DOHH2 (cell line): Measurements from ENCODE around the gene ARHGAP4.

Experiments used
- H3F3A ChIP-seq: fragments of 200-600 bp; sonication (generic), shearing (Covaris generic); 2 replicates; pipeline ENCODE4 v1.6.0; 2016; ENCODE audit warnings: antibody characterized with exemption, mild to moderate bottlenecking; ENCODE audit not compliant: control insufficient read depth, insufficient read depth
- H3K27ac ChIP-seq: fragments of 200-600 bp; sonication (generic); 2 replicates; pipeline ENCODE4 v1.5.1; 2014; ENCODE audit warnings: low read depth, mild to moderate bottlenecking, low read length, moderate library complexity
- H3K27me3 ChIP-seq: fragments of 200-600 bp; sonication (generic); 2 replicates; pipeline ENCODE4 v1.6.1; 2014; ENCODE audit warnings: mild to moderate bottlenecking, low read length, mixed read lengths; ENCODE audit not compliant: control insufficient read depth
- H3K36me3 ChIP-seq: fragments of 200-600 bp; sonication (generic); 2 replicates; pipeline ENCODE4 v1.6.1; 2014; ENCODE audit warnings: mild to moderate bottlenecking, low read length, moderate library complexity, mixed read lengths; ENCODE audit not compliant: control insufficient read depth
- H3K4me1 ChIP-seq: fragments of 200-600 bp; sonication (generic); 2 replicates; pipeline ENCODE4 v1.6.1; 2014; ENCODE audit warnings: mild to moderate bottlenecking, low read length, mixed read lengths; ENCODE audit not compliant: control insufficient read depth
- H3K4me2 ChIP-seq: fragments of 200-600 bp; sonication (generic); 2 replicates; pipeline ENCODE4 v1.6.0; 2014; ENCODE audit warnings: mild to moderate bottlenecking, low read length, moderate library complexity
- H3K4me3 ChIP-seq: fragments of 200-600 bp; sonication (generic); 2 replicates; pipeline ENCODE4 v1.5.1; 2014; ENCODE audit warnings: mild to moderate bottlenecking, low read length, mixed read lengths
- H3K79me2 ChIP-seq: fragments of 200-600 bp; sonication (generic); 2 replicates; pipeline ENCODE4 v1.6.1; 2014; ENCODE audit warnings: mild to moderate bottlenecking, low read length, mixed read lengths; ENCODE audit not compliant: control insufficient read depth
- H3K9me2 ChIP-seq: fragments of 200-600 bp; sonication (generic); replicated peaks from 2 replicates; pipeline ENCODE4 v1.6.1; 2014; ENCODE audit warnings: mild to moderate bottlenecking, low read length, mixed read lengths; ENCODE audit not compliant: control insufficient read depth
- H3K9me3 ChIP-seq: fragments of 200-600 bp; sonication (generic); 2 replicates; pipeline ENCODE4 v1.6.1; 2014; ENCODE audit warnings: antibody characterized with exemption, low read length, mixed read lengths; ENCODE audit not compliant: control insufficient read depth, insufficient read depth
- H4K20me1 ChIP-seq: fragments of 200-600 bp; sonication (generic); 2 replicates; pipeline ENCODE4 v1.6.0; 2014; ENCODE audit warnings: low read depth, mild to moderate bottlenecking, antibody characterized with exemption, low read length, moderate library complexity; ENCODE audit not compliant: control insufficient read depth, insufficient read depth
- EZH2phosphoT487 ChIP-seq: fragments of 200-600 bp; sonication (generic); IDR thresholded peaks from 2 replicates; pipeline ENCODE4 v1.6.1; 2017; ENCODE audit warnings: borderline replicate concordance, mild to moderate bottlenecking, antibody characterized with exemption, low read length, moderate library complexity, mixed read lengths
- TF ChIP-seq, protein P1 (sequence below): fragments of 200-600 bp; sonication (generic); IDR thresholded peaks from one replicate; pipeline ENCODE4 v1.5.1; 2014; ENCODE audit warnings: antibody characterized with exemption, mild to moderate bottlenecking, low read depth, low read length; ENCODE audit not compliant: poor library complexity, severe bottlenecking

The ARHGAP4 gene

DNA sequence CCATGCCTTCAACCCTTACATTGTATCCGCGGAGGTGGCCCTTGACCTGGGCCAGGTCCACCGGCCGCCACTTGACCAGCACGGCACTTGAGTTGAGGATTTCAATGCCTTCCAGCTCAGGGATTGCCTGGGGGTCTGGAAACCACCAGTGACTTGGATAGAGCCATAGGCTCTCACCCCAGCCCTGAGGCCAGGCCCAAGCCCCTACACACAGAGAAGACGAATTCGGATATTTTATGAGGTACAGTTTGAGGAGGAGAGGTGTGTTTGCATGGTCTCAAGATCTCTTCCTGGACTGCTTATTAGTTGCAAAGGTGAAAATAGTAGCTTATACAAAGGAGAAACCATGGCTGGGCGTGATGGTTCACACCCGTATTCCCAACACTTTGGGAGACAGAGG lies 60.4 kb downstream of the ARHGAP4 start:
- H3K9me3 ChIP-seq = no peaks in the 10 kb centered on the region
- no peaks in the 10 kb centered on the region for H3K36me3 ChIP-seq
- H3F3A ChIP-seq = no peaks in the 10 kb centered on the region
- H3K27ac ChIP-seq = no peak overlapping the region
- H3K27me3 ChIP-seq = no peaks in the 10 kb centered on the region
- H3K4me2 ChIP-seq = no peak overlapping the region
- H3K9me2 ChIP-seq = no peaks in the 10 kb centered on the region
- H3K4me1 ChIP-seq = no peaks in the 10 kb centered on the region
- H3K4me3 ChIP-seq = no peak overlapping the region
- no peaks in the 10 kb centered on the region for H4K20me1 ChIP-seq
- no peaks in the 10 kb centered on the region for H3K79me2 ChIP-seq
- TF ChIP-seq EZH2phosphoT487 = no peak
- TF ChIP-seq, protein P1, sequence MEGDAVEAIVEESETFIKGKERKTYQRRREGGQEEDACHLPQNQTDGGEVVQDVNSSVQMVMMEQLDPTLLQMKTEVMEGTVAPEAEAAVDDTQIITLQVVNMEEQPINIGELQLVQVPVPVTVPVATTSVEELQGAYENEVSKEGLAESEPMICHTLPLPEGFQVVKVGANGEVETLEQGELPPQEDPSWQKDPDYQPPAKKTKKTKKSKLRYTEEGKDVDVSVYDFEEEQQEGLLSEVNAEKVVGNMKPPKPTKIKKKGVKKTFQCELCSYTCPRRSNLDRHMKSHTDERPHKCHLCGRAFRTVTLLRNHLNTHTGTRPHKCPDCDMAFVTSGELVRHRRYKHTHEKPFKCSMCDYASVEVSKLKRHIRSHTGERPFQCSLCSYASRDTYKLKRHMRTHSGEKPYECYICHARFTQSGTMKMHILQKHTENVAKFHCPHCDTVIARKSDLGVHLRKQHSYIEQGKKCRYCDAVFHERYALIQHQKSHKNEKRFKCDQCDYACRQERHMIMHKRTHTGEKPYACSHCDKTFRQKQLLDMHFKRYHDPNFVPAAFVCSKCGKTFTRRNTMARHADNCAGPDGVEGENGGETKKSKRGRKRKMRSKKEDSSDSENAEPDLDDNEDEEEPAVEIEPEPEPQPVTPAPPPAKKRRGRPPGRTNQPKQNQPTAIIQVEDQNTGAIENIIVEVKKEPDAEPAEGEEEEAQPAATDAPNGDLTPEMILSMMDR = no peak

DNA sequence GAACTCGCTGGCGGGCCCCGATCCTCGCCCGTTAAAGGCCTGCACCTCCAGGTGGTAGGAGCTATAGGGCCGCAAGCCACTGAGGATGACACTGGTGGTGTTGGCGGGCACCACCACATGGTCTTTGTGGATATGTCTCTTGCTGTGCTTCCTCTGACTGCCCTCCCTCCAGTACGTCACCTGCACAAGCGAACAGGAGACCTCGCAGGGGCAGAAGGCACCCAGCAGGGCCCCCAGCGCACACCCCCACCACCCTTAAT lies 60.8 kb downstream of the ARHGAP4 start:
- no peaks in the 10 kb centered on the region for H3K36me3 ChIP-seq
- H3F3A ChIP-seq = no peaks in the 10 kb centered on the region
- no peak overlapping the region for H3K4me2 ChIP-seq
- no peak overlapping the region for H3K4me3 ChIP-seq
- H3K27ac ChIP-seq = no peak overlapping the region
- H3K4me1 ChIP-seq = no peaks in the 10 kb centered on the region
- H3K9me3 ChIP-seq = no peaks in the 10 kb centered on the region
- no peaks in the 10 kb centered on the region for H3K79me2 ChIP-seq
- no peaks in the 10 kb centered on the region for H3K27me3 ChIP-seq
- no peak for TF ChIP-seq EZH2phosphoT487
- TF ChIP-seq, protein P1 = no peak
- H4K20me1 ChIP-seq = no peaks in the 10 kb centered on the region
- no peaks in the 10 kb centered on the region for H3K9me2 ChIP-seq

DNA sequence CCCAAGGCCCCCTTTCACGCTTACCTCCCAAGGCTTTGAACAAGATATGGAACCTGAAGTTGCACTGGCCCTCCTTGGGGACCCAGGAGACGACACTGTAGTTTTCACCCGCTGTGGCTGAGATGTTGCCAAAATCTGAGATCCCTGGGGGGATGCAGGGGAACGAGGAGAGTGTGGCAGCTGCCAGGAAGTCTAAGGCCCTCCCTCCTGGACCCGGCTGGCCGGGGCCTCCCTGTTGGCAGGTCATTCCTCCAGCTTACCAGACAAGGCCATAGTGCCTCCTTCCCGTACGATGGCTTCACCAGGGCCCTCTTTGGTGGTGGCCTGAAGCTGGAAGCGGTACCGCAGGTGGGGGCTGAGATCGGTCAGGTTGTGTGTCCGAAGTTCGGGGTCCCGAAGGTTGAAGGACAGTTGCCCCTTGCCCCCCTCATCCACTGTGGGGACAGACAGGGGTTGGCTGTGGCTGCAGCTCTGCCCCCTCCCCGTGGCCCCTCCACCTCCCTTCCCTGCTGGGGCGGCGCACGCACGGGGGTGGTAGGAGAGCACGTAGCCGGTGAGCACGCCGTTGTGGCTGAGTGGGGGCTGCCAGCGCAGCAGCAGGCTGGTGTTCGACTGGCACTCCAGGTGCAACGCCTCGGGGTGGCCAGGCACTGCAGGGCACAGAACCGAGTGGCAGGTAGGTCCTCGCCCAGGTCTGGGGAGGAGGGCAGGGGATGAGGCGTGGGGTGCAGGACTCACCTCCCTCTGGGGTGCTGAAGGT lies 61.3 kb downstream of the ARHGAP4 start:
- no peaks in the 10 kb centered on the region for H4K20me1 ChIP-seq
- H3K4me2 ChIP-seq = no peak overlapping the region
- no peaks in the 10 kb centered on the region for H3K4me1 ChIP-seq
- H3K27ac ChIP-seq = no peak overlapping the region
- no peak for TF ChIP-seq EZH2phosphoT487
- TF ChIP-seq, protein P1 = no peak
- no peaks in the 10 kb centered on the region for H3F3A ChIP-seq
- no peaks in the 10 kb centered on the region for H3K9me3 ChIP-seq
- no peak overlapping the region for H3K4me3 ChIP-seq
- H3K27me3 ChIP-seq = no peaks in the 10 kb centered on the region
- no peaks in the 10 kb centered on the region for H3K9me2 ChIP-seq
- no peaks in the 10 kb centered on the region for H3K79me2 ChIP-seq
- H3K36me3 ChIP-seq = no peaks in the 10 kb centered on the region
